Fibroblast of skin of scalp (primary cell): Measurements from ENCODE around the gene ALPK1.

Experiments used
- DNase-seq: peaks from one replicate; pipeline ENCODE4 v3.0.0-alpha.2; 2013

The ALPK1 gene

DNA sequence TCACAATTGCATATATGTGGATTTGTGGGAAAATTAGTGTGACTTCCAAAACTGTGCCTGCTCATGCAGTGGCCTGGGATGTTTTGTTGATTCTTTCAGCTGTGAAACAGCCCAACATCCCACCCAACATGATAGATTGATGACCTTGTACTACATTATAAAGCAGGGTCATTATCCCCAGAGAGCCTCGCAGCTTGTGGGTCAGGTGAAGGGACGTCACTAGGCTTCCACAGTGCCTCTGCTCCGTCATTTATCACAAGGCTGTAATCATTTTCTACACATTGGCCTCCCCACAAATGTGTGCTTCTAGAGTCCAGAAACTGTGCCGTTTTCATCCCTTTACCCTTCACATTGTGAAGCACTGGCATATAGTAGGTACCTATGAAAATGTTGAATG lies 31.6 kb downstream of the ALPK1 start:
- no peak for DNase-seq

DNA sequence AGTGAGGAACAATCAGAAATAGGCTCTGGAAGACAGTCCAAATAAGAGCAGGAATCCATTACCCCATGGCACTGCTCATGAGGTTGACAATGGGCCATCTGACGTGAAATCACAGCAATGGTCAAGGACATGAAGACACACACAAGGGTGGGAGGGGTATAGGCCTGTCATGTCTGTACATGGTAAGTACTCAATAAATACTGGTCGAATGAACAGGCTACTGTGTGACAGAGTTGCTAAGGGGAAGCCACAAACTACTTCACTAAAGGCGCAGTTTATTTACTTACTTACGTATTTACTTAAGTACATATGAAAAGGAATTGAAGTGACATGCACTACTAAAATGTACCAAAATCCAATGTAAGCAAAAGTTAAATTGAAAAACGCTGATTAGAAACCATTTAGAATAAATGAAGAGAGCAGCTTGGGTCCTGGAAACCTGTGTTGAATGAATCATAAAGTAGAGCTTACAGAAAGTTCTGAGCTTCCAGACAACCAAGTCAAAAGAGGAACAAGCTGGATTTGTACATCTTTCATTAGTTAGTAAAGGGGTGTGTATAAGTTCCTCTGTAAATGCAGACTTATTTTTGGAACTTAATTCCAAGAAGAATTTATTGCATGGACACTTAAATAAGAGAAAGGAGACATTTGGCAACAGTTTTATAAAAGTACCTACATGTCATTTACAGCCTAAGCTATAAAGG lies 32.7 kb downstream of the ALPK1 start:
- no peak for DNase-seq

DNA sequence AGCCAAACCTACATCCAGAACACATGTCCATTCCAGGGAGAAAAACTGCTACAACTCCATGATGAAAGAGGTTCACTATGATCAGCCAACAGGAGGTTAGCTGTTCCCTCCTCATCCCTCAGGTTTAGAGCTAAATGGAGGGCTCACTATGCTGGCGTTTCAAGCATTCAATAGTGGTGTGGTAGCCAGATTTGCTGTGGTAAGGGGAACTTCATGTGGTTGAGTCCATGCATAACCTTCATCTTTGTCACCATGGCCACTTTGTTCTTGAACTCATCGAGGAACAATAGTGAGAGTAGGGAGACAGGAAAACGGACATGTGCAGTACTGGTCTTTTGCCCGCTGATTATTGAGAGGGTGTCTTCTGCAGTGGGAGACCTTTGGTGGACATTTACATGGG lies 33.8 kb downstream of the ALPK1 start:
- DNase-seq: no peak

DNA sequence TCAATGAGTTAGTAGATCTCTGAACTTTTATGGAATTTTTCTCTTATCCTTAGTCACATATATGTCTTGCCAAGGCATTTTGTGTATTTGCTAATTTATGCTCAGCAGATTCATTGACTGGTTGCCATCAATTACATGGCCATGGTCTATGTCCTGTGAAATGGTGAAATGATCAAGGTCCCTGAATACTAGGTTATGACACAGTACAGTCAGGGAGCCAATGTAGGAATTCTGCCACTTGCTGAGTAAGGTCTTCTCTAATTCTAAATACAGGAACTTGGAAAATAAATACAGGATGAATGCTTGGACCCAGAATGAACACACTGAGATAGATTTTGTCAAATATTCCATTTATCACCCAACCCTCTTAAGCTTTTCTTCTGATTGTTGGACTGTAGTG lies 35.2 kb downstream of the ALPK1 start:
- no peak for DNase-seq

DNA sequence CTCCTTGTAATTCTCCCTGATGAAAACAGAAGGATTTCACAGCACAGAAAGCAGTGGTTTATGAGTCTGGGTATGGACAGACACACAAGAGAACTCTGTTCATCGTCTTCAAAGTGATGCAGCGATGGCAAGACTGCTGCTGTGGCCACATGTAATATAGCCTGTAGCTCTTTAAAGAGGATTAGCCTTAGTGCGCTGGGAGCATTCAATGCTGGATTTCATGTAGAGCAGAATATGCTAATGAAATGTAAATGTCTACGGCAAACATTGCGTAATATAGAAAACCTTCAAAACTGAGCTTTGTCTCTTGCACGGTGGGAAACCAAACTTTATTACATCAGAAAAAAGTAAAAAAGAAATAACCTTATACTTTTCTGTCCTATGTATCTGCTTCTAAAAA lies 42.9 kb downstream of the ALPK1 start:
- no peak for DNase-seq

DNA sequence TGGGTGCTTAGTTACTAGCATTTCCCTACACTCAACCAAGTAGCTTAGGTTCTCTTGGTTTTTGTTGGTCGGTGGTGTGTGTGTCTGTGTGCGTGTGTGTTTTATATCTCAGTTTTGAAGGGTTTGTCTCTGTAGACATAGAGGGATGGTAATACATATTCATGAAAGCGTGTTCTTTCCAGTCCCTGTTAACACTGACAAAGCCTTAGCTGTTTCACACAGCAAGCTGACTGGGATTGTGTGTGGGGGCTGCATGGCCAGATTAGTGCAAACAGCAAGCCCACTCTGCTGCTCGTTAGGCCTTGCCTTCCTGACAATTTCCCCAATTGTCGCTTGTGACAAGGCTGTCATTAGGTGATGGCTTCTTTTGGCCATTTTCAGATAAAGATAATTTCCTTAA lies 43.9 kb downstream of the ALPK1 start:
- no peak for DNase-seq

DNA sequence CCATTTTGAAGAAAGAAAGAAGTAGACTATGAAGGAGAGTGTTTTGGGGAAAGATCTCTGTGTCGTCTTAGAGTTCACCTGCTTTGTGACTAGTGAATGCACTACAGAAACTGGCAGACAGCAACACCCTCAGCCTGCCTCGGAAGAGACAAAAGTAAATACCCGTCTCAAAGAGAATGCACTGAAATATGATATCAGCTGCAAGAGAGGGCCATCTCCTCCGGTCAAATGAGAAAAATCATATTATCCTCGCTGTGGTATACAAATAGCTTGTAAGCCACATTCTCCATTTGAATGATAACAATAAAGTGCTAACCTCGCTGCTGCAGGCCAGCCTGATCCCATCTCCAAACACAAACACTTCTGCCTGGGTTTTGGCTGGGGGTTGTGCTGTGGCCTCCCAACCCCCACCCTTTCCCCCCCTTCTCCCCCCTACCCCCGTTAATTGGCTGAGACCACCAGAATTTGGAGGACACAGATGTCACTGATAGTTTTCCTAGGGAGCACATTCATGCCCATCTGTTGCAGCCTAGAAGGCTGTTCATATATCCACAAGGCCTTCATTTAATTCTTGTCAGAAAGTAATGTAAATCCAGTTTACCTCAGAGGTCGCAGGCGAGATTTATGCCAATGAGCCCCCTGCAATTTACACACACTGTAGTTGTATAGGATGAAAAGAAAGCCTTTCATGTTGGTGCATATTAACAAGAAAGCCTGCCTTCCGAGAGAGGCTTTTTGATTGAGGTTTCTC lies 46.3 kb downstream of the ALPK1 start:
- DNase-seq: no peak

DNA sequence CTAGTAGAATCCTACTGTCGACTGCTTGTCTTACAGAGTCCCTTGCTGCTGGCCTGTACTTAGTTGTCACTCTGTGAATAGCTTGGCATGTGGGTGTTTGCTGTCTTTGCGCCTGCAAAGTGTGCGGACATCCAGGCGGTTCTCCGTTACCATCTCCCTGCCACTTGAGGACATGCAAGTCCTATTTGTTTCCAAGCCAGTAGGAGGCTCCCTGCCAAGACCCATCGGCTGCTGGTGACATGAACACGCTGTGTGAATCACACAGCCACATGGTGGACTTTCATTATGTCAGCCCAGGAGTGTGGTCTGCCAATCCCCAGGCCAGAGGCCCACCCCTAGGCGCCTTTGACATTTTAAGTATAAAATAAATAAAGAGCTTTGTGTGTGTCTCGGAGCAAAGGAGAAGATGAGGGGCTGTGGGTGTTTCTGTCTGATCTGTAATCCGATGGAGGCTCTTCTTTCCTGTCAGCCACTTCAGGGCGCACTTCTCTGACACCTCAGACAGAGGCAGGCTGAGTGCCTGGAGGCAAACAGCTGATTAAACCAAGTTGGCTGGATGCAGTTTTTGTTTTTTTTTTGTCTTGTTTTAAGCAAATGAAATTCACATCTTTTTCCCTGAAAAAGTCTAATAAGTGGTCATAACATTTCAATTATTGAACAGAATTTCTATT lies 51.5 kb downstream of the ALPK1 start:
- DNase-seq: peak; percentile 63

DNA sequence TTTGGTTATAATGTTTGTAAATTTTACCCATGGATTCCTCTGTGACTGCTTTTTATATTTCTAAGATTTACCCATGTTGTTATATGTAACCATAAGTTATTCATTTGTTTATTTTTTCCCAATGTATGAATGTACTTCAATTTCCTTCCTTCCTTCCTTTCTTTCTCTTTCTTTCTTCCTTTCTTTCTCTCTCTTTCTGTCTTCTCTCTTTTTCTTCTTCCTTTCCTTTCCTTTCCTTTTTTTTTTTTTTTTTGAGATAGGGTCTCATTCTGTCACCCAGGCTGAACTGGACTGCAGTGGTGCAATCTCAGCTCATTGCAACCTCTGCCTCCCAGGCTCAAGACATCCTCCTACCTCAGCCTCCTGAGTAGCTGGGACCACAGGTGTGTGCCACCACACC lies 55.6 kb downstream of the ALPK1 start:
- DNase-seq: no peak

DNA sequence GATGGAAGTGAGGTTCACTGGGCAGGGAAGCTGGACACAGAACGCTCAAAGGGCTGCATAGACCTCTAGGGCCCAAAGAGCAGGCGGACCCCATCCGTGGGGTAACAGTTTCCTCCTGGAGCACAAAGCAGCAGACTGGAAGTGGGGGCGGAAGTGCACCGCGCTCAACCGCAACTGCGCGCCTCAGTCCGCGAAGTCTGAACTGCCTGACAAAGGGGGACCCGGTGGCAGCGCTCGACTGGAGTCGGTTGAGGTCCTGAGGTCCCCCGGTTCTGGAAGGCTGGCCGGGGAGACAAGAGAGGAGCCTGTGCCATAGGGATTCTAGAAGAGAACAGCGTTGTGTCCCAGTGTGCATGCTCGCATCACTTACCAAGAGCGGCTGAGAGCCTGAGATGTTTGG lies 58.5 kb downstream of the ALPK1 start:
- no peak for DNase-seq

DNA sequence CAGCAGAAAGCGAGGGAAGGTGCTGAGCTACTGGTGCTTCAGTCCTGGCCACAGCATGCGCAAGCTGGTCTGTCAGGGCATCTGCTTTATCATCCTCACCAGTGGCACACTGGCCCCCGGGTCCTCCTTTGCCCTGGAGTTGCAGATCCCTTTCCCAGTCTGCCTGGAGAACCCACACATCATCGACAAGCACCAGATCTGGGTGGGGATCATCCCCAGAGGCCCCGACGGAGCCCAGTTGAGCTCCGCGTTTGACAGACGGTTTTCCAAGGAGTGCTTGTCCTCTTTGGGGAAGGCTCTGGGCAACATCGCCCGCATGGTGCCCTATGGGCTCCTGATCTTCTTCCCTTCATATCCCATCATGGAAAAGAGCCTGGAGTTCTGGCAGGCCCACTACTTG lies 60.3 kb downstream of the ALPK1 start:
- DNase-seq: no peak

DNA sequence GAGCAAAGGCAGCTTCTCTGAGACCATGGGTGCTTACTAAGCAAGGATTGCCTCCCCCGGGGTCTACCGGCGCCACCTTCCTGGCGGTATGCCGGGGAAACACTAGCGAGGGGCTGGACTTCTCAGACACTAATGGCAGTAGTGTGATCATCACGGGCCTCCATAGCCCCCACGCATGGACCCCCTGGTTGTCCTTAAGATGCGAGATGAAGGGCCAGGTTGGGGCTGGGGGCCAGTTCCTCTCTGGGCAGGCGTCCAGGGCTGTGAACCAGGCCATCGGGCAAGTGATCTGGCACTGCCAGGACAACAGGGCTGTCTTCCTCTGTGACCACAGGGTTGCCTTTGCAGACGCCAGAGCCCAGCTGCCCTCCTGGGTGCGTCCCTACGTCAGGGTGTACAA lies 60.7 kb downstream of the ALPK1 start:
- no peak for DNase-seq

DNA sequence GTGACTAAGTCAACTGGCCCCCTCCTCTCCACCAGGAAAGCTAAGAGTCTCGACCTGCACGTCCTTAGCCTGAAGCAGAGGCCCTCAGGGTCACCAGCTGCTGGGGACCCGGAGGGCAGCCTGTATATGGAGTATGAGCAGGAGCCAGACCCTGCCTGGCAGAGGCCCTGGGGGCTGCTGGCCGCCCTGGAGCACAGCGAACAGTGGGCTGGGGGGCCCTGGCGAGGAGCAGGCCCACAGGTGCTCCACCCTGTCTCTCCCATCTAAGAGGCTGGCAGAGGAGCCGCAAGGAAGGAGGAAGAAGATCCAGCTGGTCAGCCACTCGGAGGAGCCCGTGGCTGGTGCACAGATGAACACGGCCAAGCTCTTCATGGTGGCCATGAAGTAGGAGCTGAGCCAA lies 61.2 kb downstream of the ALPK1 start:
- no peak for DNase-seq

DNA sequence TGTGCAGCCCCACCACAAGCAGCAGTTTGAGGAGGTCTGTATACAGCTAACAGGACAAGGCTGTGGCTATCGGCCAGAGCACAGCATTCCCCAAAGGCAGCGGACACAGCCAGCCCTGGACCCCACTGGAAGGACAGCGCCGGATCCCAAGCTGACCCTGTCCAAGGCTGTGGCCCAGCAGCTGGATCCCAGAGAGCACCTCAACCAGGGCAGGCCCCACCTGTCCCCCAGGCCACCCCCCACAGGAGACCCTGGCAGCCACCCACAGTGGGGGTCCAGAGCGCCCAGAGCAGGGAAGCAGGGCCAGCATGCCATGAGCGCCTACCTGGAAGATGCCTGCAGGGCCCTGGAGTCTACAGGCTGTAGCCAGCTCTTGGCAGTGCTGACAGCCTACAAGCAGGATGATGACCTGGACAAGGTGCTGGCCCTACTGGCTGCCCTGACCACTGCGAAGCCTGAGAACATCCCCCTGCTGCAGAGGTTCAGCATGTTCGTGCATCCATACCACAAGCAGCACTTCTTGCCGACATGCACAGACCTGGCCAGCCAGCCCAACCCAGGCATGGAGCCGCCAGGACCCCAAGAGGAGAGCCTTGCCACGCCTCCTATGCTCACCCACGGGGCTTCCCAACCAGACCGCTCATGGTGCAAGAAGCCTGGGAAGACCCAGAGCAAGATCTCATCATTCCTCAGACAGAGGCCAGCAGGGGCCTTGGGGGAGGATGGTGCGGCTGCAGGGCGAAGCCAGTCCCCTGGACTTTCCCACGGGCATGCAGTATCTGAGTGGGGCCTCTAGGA lies 62.0 kb downstream of the ALPK1 start:
- DNase-seq: no peak

DNA sequence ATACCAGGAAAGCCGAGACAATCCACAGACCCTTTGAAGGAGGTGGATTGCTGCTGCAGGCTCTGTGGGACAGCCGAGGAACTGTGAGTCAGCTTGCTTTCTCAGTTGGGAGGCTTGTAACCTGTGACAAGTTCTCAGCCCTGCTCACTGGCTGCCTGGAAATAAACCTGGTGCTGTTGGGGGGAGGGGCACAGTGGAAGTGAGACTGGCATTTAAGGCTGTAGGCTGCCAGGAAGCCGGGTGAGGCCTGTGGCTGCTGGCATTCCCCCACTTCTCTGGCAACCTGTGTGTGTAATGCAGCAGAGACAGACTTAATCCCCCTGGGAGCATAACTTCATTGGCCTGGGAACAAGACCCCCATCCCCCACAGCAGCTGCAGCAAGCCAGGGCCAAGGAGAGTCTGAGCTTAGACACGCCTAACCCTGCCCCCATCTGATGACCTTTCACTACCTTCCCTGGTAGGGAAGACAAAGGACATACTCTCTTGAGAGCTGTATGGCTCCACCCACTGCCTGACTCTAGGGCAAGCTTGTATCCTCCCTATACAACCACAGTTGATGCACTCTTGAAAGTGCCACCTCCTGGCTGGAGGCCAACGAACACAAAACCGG lies 64.1 kb downstream of the ALPK1 start:
- peak; percentile 19 for DNase-seq

DNA sequence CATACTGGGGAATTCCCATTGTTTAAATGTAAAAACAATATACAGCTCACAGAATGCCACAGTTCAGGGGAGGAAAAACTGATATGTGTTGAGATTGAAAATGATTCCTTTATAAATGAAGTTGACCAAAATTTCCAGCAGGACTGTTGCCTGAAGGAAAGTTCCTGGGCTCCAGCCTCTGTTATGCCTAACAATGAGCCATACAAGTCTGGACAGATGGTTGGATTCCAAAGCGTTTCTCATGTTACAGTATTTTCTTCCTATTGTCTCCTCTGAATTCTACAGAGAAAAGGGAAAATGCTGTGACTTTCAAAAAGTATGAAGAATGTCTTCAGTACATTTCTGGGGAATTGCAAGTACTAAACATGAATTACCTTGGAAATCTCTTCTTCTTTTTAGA lies 73.3 kb downstream of the ALPK1 start:
- no peak for DNase-seq

DNA sequence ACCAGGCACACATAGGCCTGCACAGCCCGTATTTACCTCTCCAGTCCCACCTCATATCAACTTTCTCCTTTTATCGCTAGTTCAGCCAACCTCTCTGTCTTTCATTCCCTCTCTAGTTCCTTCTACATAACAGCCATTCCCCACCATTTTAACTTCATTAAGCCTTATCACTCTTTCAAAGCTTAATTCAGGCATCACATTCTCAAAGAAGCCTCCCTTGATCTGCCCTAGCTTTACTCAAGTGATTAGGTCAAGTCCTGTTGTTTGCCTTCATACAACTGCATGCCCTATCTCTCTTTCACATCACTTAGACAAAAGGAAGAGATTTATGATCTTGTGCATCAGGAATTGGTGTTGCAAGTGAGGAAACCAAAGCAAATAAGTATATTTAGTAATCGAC lies 74.2 kb downstream of the ALPK1 start:
- no peak for DNase-seq

DNA sequence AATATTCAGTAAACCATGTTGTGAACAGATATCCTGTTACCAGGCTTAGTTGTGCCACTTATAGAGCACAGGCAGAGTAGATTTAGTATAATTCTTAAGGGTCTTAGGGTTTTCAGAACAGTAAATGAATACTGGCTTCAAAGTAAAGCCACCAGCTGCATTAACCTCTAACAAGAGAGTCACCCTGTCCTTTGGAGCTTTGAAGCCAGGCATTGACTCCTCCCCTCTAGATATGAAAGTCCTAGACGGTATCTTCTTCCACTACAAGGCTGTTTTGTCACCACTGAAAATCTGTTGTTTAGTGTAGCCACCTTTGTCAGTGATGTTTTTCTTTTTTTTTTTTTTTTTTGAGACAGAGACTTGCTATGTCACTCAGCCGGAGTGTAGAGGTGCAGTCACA lies 77.7 kb downstream of the ALPK1 start:
- DNase-seq: no peak

DNA sequence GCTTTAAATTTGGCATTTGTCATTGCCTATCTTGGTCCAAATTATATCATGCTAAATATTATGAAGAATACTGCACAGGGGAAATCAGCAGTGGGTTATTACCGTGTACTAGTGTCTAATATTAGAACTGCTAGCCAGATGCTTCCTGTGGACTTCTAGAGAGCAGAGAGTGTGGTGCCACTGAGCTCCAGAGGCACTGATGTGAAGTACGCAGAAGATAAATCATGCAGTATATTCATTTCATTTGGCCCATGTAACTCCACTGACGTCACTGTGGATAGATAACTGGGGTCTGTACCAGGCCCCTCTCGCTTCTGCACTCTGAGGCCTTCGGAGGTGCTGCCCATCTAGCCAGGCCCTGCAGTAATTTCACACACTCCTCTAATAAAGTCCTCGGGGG lies 80.0 kb downstream of the ALPK1 start:
- DNase-seq: no peak

DNA sequence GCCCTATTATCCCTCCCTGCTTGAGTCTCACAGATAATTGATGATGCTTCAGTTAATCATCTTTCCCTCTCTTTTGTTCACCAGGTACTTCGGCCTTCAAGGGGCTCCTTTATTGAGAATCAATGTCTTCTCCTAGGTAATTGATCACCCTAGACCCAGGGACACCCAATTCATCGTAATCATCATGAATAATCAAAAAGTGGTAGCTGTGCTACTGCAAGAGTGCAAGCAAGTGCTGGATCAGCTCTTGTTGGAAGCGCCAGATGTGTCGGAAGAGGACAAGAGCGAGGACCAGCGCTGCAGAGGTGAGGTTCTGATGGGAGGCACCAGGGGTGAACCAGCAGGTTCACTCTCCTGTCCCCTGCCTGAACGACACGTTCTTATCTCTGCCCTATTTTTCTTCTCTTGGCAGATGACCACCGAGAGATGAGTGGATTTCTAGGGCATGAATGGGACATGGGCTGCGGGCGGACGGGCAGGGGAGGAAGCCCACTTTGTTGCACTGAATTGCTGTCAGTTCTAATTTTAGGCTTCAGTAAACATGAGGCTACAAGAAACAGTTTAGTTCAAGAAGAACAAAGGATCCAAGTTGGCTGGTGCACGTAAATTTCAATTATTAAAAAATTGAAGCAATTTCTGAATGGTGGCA lies 80.5 kb downstream of the ALPK1 start:
- DNase-seq: no peak

DNA sequence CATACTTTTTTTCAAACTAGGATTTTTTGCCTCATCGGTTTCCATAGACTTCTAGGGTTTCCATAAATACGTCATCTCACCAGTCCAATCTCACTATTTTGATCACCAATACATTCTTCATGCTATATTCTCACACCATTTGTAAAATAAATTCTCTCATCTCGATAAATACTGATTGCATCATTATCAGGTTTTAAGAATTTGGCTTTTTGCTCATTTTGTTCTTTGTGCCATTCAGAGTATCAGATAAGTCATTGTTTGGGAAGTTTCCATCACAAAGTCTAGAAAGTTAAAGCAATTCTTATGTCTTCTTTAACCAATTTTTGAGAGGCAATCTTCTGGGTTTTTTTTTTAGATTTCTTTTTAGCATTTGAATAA lies 81.1 kb downstream of the ALPK1 start:
- DNase-seq: no peak

DNA sequence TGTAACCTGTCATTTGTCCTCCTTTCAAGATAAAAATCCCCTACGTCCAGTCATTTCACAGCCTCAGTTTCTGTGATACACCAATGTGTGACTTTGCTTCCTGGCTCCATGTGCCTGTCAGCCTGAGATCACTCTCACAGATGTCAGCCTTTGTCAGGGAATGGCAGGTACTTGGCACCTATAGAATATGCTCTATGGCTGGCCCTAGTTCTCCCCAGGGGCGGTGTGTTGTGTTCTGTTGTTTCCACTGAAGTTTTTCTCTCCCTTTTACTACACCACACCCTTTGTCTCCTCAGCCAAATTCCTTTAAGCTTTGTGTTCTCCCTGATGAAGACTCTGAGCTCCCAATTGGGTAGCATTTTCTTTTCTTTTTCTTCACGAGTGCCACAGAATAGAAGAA lies 81.7 kb downstream of the ALPK1 start:
- DNase-seq: no peak
